ENCODE results near the gene CKMT1A.
"Not testable (repeated sequence)": the region's sequence is repeated elsewhere in the genome, so short reads cannot be mapped to it uniquely, and the experiment has no call there.

GRCh38 chr15:43726306-43726705, 32.6 kb downstream of the CKMT1A start:
- not testable (repeated sequence) for TF ChIP-seq CTCF (IDR thresholded peaks at IDR 0.05; ENCODE audit: low read length); EZH2 (optimal IDR thresholded peaks at IDR 0.05; ENCODE audit: low read depth, low read length)

All from MM.1S (cell line).